ENCODE results near the gene PRPF6. TPM values are rescaled to one million over a fixed set of nuclear protein-coding genes. Genes with fewer than 3 reads are reported as not detected.
A peak's percentile ranks its signal among the peaks of the same experiment; 100 is the strongest.

PRPF6 gene
- total and polyA plus RNA-seq, 2 donors from 2014 or later: 51.3 to 73.3 TPM

GRCh38 chr20:63977739-63978276 lies 3.1 kb upstream of the PRPF6 start:
- FAIRE-seq (no peak), DNase-seq (peak in 2 of 5 donors; percentile 51 to 72)
- TF ChIP-seq CTCF (IDR thresholded peaks at IDR 0.05; ENCODE audit: borderline replicate concordance, extremely low read depth, insufficient read depth): no peak
- Histone ChIP-seq H3K4me3 (ENCODE audit: low read length in 3 of 3) (no peak overlapping the region), H3K9me3 (ENCODE audit: control insufficient read depth in 2 of 3, insufficient read depth in 1 of 3, low read length in 3 of 3) (no peaks in the 10 kb centered on the region), H3K36me3 (ENCODE audit: control insufficient read depth in 2 of 3, insufficient read depth in 3 of 3, low read length in 3 of 3) (peaks cover 0 to 3% (median 0%) of the 10 kb centered on the region in 3 donors), H3K27ac (ENCODE audit: low read depth in 2 of 2, low read length in 2 of 2) (no peak overlapping the region), H3K27me3 (ENCODE audit: control insufficient read depth, insufficient read depth, low read length) (no peaks in the 10 kb centered on the region), H3K9ac (ENCODE audit: low read length in 3 of 3) (no peak overlapping the region), H3K4me1 (ENCODE audit: control insufficient read depth in 2 of 3, insufficient read depth in 2 of 3, low read depth in 1 of 3, low read length in 3 of 3) (peaks cover 3 to 26% (median 7%) of the 10 kb centered on the region in 3 donors)
- intact Hi-C loops (cut with DNase I): loop anchor here (5.0 kb wide), 1 partner anchor 441 kb away; the partner anchor contains the start of gene PTK6

GRCh38 chr20:63978319-63979228 lies 2.4 kb upstream of the PRPF6 start:
- Histone ChIP-seq H3K4me3 (ENCODE audit: low read length in 3 of 3) (peak overlapping the region in 2 of 3 donors; percentile 40 to 63), H3K9ac (ENCODE audit: low read length in 3 of 3) (peak overlapping the region in 1 of 3 donors; percentile 34), H3K27ac (ENCODE audit: low read depth in 2 of 2, low read length in 2 of 2) (peak overlapping the region; percentile 54 to 74), H3K4me1 (ENCODE audit: control insufficient read depth in 2 of 3, insufficient read depth in 2 of 3, low read depth in 1 of 3, low read length in 3 of 3) (peaks cover 3 to 23% (median 7%) of the 10 kb centered on the region in 3 donors), H3K36me3 (ENCODE audit: control insufficient read depth in 2 of 3, insufficient read depth in 3 of 3, low read length in 3 of 3) (peaks cover 0 to 3% (median 3%) of the 10 kb centered on the region in 3 donors), H3K9me3 (ENCODE audit: control insufficient read depth in 2 of 3, insufficient read depth in 1 of 3, low read length in 3 of 3) (no peaks in the 10 kb centered on the region), H3K27me3 (ENCODE audit: control insufficient read depth, insufficient read depth, low read length) (no peaks in the 10 kb centered on the region)
- DNase-seq: peak; percentile 70 to 95 (median 83)
- no peak for FAIRE-seq
- TF ChIP-seq CTCF (IDR thresholded peaks at IDR 0.05; ENCODE audit: borderline replicate concordance, extremely low read depth, insufficient read depth): no peak
- intact Hi-C loops (cut with DNase I): loop anchor here (5.0 kb wide), 1 partner anchor 441 kb away; the partner anchor contains the start of gene PTK6

- Histone ChIP-seq H3K27ac (ENCODE audit: low read depth in 2 of 2, low read length in 2 of 2) (peak overlapping the region; percentile 43 to 54), H3K27me3 (ENCODE audit: control insufficient read depth, insufficient read depth, low read length) (no peaks in the 10 kb centered on the region), H3K36me3 (ENCODE audit: control insufficient read depth in 2 of 3, insufficient read depth in 3 of 3, low read length in 3 of 3) (peaks cover 0 to 3% (median 3%) of the 10 kb centered on the region in 3 donors), H3K4me1 (ENCODE audit: control insufficient read depth in 2 of 3, insufficient read depth in 2 of 3, low read depth in 1 of 3, low read length in 3 of 3) (peaks cover 3 to 22% (median 7%) of the 10 kb centered on the region in 3 donors), H3K9me3 (ENCODE audit: control insufficient read depth in 2 of 3, insufficient read depth in 1 of 3, low read length in 3 of 3) (no peaks in the 10 kb centered on the region), H3K9ac (ENCODE audit: low read length in 3 of 3) (peak overlapping the region in 1 of 3 donors; percentile 34), H3K4me3 (ENCODE audit: low read length in 3 of 3) (peak overlapping the region in 2 of 3 donors; percentile 40 to 63)
- TF ChIP-seq CTCF (IDR thresholded peaks at IDR 0.05; ENCODE audit: borderline replicate concordance, extremely low read depth, insufficient read depth): no peak
- FAIRE-seq: no peak
- peak in 1 of 5 donors; percentile 81 for DNase-seq
- intact Hi-C loops (cut with DNase I): loop anchor here (5.0 kb wide), 1 partner anchor 442 kb away; the partner anchor contains the start of gene PTK6
Observed at GRCh38 chr20:63979229-63979556, 1.7 kb upstream of the PRPF6 start.
